NCI-H82 treated with DMSO at 0.1 percent for 48 hours (cell line): ENCODE results near the gene NUDT22.
"Not testable (repeated sequence)": the region's sequence is repeated elsewhere in the genome, so short reads cannot be mapped to it uniquely, and the experiment has no call there.

Experiments
- DNase-seq: peaks from one replicate; lab custom pipeline; 2025; ENCODE audit not compliant: unreplicated experiment; lab: John Stamatoyannopoulos, UW

Gene NUDT22

DNA sequence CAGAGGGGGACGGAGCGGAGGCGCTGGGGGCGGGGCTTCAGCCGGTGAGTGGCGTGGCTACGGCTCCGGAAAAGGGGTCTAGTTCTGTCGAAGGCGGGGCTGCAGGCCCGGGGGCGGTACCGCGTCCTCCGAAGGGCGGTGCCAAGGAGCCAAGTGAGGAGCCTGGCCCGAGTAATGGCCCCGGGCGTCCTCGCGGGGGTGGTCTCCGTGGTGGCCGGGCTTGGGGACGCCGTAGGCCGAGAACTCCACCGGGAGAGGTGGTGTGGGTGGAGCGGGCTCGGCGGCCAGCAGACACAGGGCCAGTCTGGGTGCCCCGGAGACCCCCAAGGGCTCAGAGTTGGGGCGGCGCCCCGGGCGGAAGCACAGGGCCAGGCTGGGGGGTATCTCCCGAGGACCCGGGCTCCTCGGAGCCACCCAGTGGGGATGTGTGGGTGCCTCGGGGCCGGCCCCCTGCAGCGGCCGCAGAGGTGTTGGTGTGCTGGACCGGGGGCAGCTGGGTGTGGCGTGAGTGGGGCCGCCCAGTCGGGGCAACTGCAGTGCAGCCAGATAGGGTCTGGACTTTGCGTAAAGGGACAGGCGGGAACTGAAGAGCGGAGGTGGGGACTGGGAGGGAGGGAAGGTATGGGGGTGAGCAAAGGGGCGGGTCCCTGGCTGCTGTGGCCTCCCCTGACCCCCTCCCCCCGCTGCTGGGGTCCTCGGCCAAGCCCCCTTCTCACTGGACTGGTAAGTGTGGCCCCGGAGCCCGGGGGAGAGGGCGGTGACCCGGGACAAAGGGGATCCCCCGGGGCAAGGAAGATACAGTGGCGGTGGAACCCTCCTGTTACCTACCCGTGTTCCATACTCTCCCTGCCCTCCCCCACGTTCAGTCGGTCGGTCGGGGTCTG is 15.7 kb downstream of the NUDT22 start:
- no peak for DNase-seq

DNA sequence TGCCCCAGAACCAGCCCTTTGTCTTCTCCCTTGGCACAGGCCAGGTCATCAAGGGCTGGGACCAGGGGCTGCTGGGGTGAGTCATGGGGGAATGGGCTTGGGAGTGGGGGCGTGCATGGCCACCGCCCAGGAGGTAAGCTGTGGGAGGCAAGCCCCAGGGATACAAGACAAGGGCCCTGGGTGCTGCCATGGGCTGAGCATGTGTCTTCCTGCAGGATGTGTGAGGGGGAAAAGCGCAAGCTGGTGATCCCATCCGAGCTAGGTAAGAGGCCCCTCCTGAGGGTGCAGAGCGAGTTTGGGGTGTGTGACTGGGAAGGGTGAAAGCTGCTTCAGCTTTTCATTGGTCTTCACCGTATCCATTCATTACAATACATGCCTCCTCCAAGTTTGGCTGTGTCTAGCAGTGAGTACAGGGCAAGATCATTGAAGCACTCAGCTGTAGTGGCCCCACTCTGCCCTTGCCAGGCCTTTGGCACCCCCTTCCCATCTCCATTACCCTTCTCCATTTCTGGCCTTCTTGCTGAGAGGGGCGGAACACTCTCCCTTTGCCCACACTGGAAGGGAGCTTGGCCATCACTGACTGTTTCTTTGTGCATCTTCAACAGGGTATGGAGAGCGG is 17.3 kb downstream of the NUDT22 start:
- no peak for DNase-seq

DNA sequence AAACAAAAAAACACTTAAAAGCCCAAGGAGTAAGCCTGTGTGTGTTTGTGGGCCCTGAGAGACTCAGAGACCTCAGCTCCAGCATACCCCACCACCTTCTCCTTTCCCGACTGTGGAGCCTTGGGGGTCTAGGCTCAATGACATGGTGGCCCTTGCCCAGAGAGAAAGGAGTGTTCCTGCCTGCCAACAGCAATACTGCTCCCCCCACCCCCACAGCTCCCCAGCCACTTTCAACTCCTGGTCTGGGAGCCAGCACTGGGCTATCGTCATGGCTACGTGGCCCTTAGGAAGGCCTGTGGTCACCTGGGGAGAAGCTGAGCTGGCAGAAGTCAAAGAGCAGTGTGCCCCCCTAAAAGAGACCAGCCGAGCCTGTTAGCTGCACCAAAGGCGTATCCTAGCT is 18.0 kb downstream of the NUDT22 start:
- no peak for DNase-seq

DNA sequence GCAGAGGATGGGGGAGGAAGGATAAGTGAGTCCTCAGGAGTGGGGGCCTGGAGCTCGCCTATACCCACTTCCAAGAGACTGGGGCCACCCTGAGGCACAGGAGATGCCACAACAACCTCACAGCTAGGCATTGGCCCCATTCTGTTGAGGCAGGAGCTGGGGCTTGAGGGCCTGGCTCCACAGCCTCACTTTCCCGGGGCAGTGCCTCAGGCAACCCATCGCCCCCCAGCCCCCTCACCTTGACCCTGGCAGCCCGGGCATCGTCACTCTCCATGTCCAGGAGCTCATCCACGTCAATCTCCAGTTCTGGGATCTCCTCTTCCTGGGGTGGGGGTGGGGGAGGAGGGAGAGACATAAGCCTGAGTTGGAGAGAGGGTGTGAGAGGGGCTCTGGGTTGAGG is 18.9 kb downstream of the NUDT22 start:
- no peak for DNase-seq

DNA sequence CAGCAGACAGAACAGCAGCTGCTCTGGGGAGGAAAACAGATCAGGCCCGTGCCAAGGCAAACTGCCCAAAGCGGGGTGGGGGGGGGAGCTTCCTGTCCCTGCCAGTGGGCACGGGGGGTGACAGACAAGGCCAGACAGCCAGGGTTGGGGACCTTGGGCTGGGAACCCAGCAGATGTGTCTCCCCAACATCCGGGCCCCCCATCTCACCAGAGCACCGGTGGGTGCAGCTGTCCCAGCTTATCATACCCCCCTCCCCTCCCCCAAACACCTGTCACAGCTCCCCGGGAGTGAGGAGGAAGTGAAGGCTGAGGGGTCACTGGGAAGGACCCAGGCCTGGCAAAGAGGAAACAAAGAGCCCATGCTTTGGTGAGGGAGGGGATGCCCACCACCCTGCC is 19.3 kb downstream of the NUDT22 start:
- DNase-seq: no peak

DNA sequence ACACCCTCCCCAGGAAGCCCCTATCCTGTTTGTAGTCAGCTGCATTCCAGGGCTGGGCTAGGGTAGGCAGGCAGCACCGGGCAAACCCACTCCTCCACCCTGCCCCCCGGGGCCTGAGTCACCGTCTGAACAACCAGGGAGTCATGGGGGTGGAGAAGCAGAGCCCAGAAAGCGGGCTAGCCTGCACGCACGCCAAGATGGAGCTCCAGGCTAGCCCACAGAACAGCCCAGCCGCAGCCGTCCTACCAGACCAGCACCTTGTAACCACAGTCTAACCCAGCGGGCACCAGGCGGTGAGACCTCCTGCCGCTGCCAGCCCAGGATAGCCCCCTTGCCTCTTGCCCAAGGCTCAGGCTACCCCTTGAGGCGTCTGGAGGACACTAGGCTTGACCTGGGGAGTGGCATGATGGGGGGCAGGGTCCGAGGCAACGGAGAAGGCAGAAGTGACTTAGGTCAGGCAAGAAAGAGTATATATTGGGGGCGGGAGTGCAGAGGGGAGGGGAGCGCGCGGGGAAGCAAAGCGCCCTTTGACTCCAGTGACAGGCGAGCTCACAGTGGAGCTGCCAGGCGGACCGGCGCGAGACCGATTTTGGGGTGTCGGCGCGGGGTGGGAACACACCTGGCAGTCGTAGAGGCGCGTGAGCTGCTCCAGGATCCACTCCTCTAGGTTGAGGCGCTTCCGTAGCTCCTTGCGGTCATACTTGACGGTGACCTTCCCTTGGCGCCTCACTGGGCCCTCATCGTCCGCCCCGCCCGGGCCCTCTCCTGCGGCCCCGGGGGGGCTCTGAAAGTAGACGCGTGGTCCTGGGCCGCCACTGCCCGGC is 19.9 kb downstream of the NUDT22 start:
- no peak for DNase-seq

GRCh38 chr11:64246621-64246870 is 20.5 kb downstream of the NUDT22 start:
- not testable (repeated sequence) for DNase-seq

DNA sequence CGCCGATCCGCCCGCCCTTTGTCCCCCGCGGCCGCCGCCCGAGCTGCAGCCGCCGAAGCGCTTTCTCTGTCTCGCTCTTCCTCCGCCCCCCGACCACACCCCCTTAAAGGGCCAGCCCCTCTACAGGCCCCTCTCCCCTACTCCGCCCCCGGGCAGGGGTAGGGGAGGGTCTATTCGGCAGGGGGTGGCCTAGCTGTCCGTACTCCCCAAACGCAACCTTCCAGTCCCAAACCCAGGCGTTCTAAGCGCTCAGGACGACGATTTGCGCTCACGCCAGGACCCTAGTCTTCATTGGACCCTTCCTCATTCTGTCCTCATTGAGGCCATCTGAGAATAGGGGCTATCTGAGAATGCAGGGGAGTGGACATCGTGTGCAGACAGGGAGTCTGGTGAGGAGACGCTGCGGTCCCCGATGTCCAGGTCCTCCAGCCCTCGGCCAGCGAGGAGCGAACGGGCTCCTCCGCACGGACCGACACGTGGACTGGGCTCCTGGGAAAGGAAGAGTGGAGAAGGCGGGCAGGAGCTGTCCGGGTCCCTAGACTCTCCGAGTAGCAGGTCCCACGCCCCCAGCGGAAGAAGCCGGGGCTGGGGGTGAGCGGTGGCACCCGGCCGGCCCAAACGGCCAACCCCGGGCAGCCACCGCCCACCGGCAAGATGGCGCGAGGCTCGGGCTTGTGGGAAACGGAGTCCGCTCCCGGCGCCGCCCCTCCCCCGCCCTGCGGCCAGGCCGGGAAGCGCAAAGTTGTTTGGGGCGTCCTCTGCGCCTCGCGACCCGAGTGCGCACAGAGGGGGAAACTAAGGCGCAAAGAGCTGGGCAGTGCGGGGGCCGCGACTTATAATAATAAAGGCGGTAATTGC is 21.0 kb downstream of the NUDT22 start, which contains the start of gene PPP1R14B:
PPP1R14B (minus strand) TSS at position 73 of the 858 bp plus-strand sequence. CDS start 270 bp downstream, outside the sequence.
- DNase-seq: peak; percentile 54

DNA sequence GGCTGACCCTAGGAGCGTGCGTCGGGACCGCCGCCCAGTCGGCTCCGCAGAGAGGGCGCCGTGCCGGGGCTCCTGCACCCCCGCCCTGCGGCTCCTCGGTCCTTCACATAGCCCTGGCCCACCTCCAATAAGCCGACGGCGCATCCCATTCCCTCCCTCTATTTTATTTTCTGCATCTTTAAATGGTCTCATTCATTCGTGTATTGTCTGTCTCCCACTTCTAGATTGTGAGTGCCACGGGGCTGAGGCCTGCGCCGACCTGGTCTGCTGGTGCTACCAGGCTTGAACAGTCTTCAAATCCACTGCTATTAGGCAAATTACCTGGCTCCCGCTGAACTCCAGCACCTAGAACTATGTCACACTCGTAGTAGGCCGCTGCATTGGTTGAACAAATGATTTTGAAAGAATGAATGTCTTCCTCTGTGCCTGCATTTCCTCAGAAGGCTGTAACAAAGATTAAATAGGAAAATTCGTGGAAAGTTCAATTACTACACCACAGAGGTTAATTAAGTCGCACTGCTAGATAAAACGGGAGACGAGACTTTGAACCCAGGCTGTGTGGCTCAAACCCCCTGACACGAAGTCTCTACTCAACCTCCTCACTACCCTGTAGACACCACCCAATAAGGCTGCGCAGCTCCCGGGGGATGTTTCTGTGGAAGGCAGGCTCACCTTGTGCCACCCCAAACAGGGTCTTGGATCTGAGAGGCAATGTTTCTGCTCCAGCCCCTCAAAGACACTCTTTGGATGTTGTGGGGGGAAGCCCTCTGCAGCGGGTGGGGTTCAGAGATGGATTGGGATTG is 21.9 kb downstream of the NUDT22 start:
- no peak for DNase-seq

GRCh38 chr11:64248578-64248977 is 22.5 kb downstream of the NUDT22 start:
- DNase-seq: no peak

DNA sequence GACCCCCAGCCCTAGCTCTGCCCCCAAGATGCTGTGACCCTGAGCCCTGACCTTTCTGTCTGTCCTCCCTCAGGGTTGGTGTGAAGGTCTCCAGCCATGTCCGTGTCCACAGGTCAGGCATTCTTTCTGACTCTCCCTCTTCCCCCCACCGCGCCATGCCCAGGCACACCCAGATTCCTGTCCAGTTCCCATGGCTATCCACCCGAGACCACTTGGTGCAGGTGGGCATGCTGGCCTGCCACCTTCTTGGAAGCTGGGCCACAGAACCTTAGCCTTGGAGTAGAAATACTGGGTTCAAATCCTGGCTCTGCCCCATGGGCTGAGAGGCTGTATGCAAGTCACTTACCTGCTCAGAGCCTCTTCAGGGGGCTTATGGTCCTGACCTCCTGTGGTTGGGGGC is 23.0 kb downstream of the NUDT22 start:
- DNase-seq: no peak

GRCh38 chr11:64249563-64250414 is 23.7 kb downstream of the NUDT22 start:
- DNase-seq: no peak

- no peak for DNase-seq
Measured at GRCh38 chr11:64250415-64251015, 24.4 kb downstream of the NUDT22 start.

DNA sequence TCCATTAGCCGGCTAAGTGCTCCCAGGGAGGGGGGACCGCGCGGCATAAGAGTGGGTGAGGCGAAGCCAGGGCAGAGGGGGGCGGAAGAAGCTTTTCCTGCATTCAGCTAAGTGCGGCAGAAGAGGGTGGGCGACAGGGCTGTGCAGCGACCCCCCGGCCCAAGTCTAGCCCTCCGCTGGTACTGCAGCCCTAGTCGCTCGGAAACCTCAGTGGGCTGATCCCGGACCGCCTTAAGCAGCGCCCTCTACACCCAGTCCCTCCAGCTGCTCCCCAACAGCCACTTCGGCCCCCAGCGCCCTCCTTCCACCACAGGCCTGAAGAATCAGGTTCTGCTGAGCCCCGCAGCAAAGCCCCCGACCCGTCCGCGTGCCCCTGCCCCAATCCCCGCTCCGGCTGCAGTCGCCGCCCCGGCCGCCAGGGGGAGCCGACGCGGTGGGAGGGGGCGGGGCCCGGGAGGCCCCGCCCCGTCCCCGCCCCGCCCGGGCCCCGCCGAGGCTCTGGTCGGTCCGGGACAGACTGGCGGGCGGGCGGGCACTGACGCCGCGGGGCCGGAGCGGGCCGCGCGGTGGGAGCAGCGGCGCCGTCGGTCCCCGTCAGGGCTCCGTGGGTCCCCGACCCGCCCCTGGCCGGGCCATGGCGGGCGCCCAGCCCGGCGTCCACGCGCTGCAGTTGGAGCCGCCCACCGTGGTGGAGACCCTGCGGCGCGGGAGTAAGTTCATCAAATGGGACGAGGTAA is 25.1 kb downstream of the NUDT22 start, which contains the start of gene PLCB3:
PLCB3 (plus strand) TSS at position 515 of the 737 bp plus-strand sequence; CDS start at position 635, 120 bp downstream.
- DNase-seq: no peak

- DNase-seq: no peak
Measured at GRCh38 chr11:64251753-64252002, 25.6 kb downstream of the NUDT22 start.

DNA sequence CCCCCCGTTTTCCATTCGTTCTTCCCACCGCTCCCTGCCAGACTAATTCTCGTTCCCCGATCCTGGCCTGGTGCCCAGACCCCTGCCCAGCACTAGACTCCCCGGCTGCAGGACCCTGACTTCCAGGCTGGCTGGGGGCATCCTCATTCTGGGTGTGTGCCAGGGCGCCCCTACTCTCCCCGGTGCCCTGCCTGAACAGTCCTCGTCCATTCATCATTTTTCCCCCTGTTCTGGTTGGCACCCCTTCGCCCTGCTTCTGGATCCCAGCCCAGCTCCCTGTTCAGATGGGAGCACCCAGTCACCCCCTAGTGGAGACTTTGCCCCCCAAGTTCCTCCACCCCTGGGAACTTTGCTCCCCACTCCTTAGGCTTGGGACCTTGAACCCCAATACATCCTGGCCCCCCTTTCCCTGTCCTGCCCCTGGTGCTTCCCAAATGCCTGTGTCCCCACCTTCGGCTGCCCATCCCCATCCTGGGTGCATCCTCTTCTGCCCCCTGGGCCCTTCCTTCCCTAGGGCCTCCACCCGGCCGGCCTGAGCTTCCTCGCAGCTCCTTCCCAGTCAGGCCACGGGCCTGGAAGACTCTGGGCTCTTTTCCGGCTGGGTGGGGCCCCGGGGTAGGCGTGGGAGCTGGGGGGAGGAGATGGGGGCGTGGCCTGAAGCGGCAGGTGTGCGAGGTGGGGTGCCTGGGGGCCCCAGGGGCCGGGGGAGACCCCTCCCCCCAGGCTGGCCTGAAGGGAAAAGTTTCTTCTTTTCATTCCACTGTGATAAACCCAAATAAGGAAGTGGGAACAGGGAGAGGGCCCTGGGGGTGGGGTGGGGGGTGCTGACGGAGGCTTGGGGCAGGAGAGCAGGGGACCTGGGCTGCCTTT is 26.2 kb downstream of the NUDT22 start:
- DNase-seq: no peak

GRCh38 chr11:64253043-64253442 is 27.0 kb downstream of the NUDT22 start:
- DNase-seq: no peak
